Hematopoietic multipotent progenitor cell treated with erythropoietin and hydrocortisone succinate and interleukin-3 and kit ligand, for 6 days (in vitro differentiated cells): Measurements from ENCODE around the gene PPA2.
A peak's percentile ranks its signal among the peaks of the same experiment; 100 is the strongest.
"Not testable (repeated sequence)": the region's sequence is repeated elsewhere in the genome, so short reads cannot be mapped to it uniquely, and the experiment has no call there.

Experiments
- DNase-seq: peaks from one replicate; pipeline ENCODE4 v3.0.0-alpha.2; 2015

Gene PPA2

GRCh38 chr4:105473324-105474098 lies at the start of gene PPA2:
PPA2 (minus strand) TSS chr4:105474062; CDS start chr4:105474050, 12 bp downstream.
- peak; percentile 94 for DNase-seq

GRCh38 chr4:105520819-105521790 lies 47.2 kb upstream of the PPA2 start:
- peak; percentile 75 for DNase-seq

- DNase-seq = no peak
These were observed 36.4 kb upstream of the PPA2 start for GRCh38 chr4:105510245-105510644.

GRCh38 chr4:105509714-105510113 lies 35.9 kb upstream of the PPA2 start:
- no peak for DNase-seq

GRCh38 chr4:105509291-105509690 lies 35.4 kb upstream of the PPA2 start:
- peak; percentile 5 for DNase-seq

- no peak for DNase-seq
These were observed 30.9 kb upstream of the PPA2 start for GRCh38 chr4:105504744-105505143.

- DNase-seq = no peak
These were observed 29.6 kb upstream of the PPA2 start for GRCh38 chr4:105503484-105503883.

- peak; percentile 7 for DNase-seq
These were observed 23.0 kb upstream of the PPA2 start for GRCh38 chr4:105496899-105497298.

- DNase-seq = no peak
These were observed 21.8 kb upstream of the PPA2 start for GRCh38 chr4:105495667-105496066.

- no peak for DNase-seq
These were observed 16.7 kb upstream of the PPA2 start for GRCh38 chr4:105490523-105490922.

- DNase-seq = no peak
These were observed 10.0 kb upstream of the PPA2 start for GRCh38 chr4:105483840-105484239.

- peak; percentile 93 for DNase-seq
These were observed 247 bp upstream of the PPA2 start for GRCh38 chr4:105474099-105474518.

- no peak for DNase-seq
These were observed 965 bp downstream of the PPA2 start for GRCh38 chr4:105472871-105473323.

GRCh38 chr4:105471566-105472176 lies 2.2 kb downstream of the PPA2 start:
- peak; percentile 93 for DNase-seq

GRCh38 chr4:105470766-105471165 lies 3.1 kb downstream of the PPA2 start:
- DNase-seq = no peak

GRCh38 chr4:105469736-105470135 lies 4.1 kb downstream of the PPA2 start:
- no peak for DNase-seq

- no peak for DNase-seq
These were observed 7.3 kb downstream of the PPA2 start for GRCh38 chr4:105466580-105466979.

GRCh38 chr4:105464563-105464962 lies 9.3 kb downstream of the PPA2 start:
- DNase-seq = not testable (repeated sequence)

- peak; percentile 25 for DNase-seq
These were observed 11.3 kb downstream of the PPA2 start for GRCh38 chr4:105462576-105462975.

- DNase-seq = peak; percentile 79
These were observed 12.1 kb downstream of the PPA2 start for GRCh38 chr4:105461621-105462382.

GRCh38 chr4:105461221-105461620 lies 12.6 kb downstream of the PPA2 start:
- peak; percentile 98 for DNase-seq

- no peak for DNase-seq
These were observed 13.6 kb downstream of the PPA2 start for GRCh38 chr4:105460306-105460705.
